Neural crest cell (in vitro differentiated cells): ENCODE data around the gene ROBO1. TPM values are rescaled to one million over a fixed set of nuclear protein-coding genes. Genes with fewer than 3 reads are reported as not detected.
"Not testable (repeated sequence)": the region's sequence is repeated elsewhere in the genome, so short reads cannot be mapped to it uniquely, and the experiment has no call there.

Experiments
- DNase-seq: peaks from one replicate; pipeline ENCODE4 v3.0.0; 2021; ENCODE audit warnings: low read depth, mixed read lengths, low spot score
- H3K27ac Mint-ChIP-seq: one replicate; pipeline ENCODE4 v1.8.0; 2021; ENCODE audit warnings: mild to moderate bottlenecking, mixed read lengths; ENCODE audit not compliant: unreplicated experiment
- H3K27me3 Mint-ChIP-seq: 2 replicates; pipeline ENCODE4 v1.8.0; 2021; ENCODE audit warnings: low read depth, mild to moderate bottlenecking, mixed read lengths
- H3K36me3 Mint-ChIP-seq: 2 replicates; pipeline ENCODE4 v1.8.0; 2021; ENCODE audit warnings: low read depth, mild to moderate bottlenecking, mixed read lengths
- H3K4me1 Mint-ChIP-seq: 2 replicates; pipeline ENCODE4 v1.8.0; 2021; ENCODE audit warnings: mixed read lengths
- H3K4me3 Mint-ChIP-seq: one replicate; pipeline ENCODE4 v1.8.0; 2021; ENCODE audit warnings: mild to moderate bottlenecking, mixed read lengths
- H3K9me3 Mint-ChIP-seq: 2 replicates; pipeline ENCODE4 v1.8.0; 2021; ENCODE audit warnings: mixed read lengths
- total RNA-seq: library from RNA; stranded (reverse); gene quantifications from 2 replicates; pipeline ENCODE4 v1.2.1, GENCODE V29; 2021
- TF ChIP-seq, protein P1 (sequence below): fragments of 200-600 bp; sonication (generic); conservative IDR thresholded peaks from 2 replicates; pipeline ENCODE4 v1.5.0; 2021; ENCODE audit warnings: antibody characterized with exemption, mild to moderate bottlenecking

Gene ROBO1
- total RNA-seq, 1 donor from 2014 or later, result 88.7 TPM

DNA sequence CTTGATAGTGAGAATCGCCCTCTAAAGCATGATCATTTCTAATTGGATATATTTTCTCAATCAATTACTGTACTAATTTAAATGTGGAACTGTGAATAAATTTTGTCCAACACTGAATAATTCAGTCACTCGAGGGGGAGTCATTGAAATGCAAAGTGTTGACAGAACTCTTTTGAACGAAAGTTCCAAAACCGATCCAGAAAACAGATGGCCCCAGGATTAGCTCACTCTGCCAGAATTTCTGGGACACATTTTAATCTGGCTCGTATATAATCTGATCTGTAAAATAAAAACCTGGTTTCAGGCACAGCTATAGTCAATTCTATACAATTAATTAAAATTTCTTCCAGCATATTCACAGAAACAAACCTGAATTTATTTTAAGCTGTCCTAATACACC, 580.4 kb downstream of the ROBO1 start:
- no peak overlapping the region for H3K27ac Mint-ChIP-seq
- H3K4me3 Mint-ChIP-seq, result no peak overlapping the region
- TF ChIP-seq, protein P1, sequence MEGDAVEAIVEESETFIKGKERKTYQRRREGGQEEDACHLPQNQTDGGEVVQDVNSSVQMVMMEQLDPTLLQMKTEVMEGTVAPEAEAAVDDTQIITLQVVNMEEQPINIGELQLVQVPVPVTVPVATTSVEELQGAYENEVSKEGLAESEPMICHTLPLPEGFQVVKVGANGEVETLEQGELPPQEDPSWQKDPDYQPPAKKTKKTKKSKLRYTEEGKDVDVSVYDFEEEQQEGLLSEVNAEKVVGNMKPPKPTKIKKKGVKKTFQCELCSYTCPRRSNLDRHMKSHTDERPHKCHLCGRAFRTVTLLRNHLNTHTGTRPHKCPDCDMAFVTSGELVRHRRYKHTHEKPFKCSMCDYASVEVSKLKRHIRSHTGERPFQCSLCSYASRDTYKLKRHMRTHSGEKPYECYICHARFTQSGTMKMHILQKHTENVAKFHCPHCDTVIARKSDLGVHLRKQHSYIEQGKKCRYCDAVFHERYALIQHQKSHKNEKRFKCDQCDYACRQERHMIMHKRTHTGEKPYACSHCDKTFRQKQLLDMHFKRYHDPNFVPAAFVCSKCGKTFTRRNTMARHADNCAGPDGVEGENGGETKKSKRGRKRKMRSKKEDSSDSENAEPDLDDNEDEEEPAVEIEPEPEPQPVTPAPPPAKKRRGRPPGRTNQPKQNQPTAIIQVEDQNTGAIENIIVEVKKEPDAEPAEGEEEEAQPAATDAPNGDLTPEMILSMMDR, result no peak
- no peaks in the 10 kb centered on the region for H3K9me3 Mint-ChIP-seq
- no peak for DNase-seq
- H3K36me3 Mint-ChIP-seq, result no peaks in the 10 kb centered on the region
- no peaks in the 10 kb centered on the region for H3K4me1 Mint-ChIP-seq
- H3K27me3 Mint-ChIP-seq, result no peaks in the 10 kb centered on the region

DNA sequence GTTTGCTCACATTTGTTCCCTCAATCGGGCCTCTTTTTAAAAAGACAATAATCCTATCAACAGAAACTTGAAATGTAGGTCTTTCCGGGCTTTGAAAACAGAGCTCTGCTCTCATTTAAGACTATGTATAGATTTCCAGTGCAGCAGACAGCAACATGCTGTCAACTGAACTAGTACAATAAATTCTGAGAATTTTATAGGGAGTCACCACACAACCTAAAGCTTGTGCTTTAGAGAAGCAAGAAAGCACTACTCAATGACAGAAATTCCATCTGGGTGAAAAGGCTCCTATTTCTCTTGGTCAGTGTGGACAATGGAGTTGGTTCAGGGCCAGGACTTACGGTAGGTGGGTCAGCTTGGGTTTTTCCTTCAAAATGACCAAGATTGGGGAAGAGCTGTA, 583.5 kb downstream of the ROBO1 start:
- Mint-ChIP-seq H3K4me3 (no peak overlapping the region), H3K27me3 (no peaks in the 10 kb centered on the region), H3K4me1 (peaks cover 7% of the 10 kb centered on the region), H3K9me3 (no peaks in the 10 kb centered on the region), H3K27ac (no peak overlapping the region), H3K36me3 (no peaks in the 10 kb centered on the region)
- DNase-seq, result no peak
- TF ChIP-seq, protein P1, result no peak

DNA sequence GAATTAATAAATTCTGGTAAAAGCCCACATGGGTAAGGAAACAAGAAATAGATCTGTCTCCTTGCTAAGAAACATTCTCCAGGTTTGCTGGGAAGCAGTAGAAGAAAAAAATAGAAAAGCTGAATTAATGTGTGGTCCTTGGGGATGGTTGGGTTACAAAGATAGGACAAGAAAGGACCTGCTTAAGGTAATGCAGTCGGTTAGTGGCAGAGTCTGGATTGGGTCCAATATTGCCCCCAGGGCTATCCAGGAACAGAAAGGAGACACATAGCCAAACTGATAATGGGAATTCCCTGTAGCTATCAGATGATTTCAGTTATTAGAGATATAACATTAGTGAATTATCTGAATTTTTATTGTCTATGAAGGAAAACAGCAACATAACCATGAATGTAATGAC, 584.3 kb downstream of the ROBO1 start:
- H3K4me3 Mint-ChIP-seq, result no peak overlapping the region
- no peak for DNase-seq
- H3K27me3 Mint-ChIP-seq, result no peaks in the 10 kb centered on the region
- H3K36me3 Mint-ChIP-seq, result no peaks in the 10 kb centered on the region
- H3K9me3 Mint-ChIP-seq, result no peaks in the 10 kb centered on the region
- no peak overlapping the region for H3K27ac Mint-ChIP-seq
- peaks cover 13% of the 10 kb centered on the region for H3K4me1 Mint-ChIP-seq
- TF ChIP-seq, protein P1, result no peak

DNA sequence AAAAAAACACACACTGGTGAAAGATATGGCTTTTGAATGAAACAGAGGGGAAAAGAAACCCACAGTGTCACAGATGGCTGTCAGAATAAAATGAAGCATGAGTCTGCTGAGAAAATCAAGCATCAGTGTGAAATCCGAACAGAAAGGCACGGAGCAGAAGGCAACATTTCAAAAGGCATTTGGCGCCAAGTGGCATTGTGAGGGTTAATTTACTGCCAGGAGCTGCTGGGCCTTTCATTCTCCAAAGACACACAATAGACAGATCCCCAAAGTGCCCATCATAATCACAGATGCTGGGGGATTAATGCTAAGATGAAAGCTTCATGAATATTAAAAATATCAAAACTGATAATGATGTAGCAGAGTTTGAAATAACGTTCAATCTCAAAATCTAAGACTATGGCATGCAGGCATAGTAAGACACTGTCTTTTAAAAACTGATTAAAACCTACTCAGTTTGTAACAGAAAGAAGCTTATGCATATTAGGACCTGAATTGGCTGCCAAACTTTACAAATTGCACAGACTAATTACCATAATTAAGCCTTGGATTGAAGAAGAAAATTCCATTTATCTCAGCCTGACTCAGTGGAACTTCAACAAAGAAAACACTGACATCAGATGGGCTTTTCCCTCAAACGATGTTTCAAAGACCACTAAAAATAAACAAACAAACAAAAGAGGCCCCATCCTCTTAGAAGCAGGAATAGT, 589.2 kb downstream of the ROBO1 start:
- peaks cover 23% of the 10 kb centered on the region for H3K4me1 Mint-ChIP-seq
- peak overlapping the region; percentile 45 for H3K27ac Mint-ChIP-seq
- no peaks in the 10 kb centered on the region for H3K36me3 Mint-ChIP-seq
- no peak overlapping the region for H3K4me3 Mint-ChIP-seq
- H3K9me3 Mint-ChIP-seq, result peaks cover 6% of the 10 kb centered on the region
- no peak for DNase-seq
- TF ChIP-seq, protein P1, result no peak
- H3K27me3 Mint-ChIP-seq, result no peaks in the 10 kb centered on the region

DNA sequence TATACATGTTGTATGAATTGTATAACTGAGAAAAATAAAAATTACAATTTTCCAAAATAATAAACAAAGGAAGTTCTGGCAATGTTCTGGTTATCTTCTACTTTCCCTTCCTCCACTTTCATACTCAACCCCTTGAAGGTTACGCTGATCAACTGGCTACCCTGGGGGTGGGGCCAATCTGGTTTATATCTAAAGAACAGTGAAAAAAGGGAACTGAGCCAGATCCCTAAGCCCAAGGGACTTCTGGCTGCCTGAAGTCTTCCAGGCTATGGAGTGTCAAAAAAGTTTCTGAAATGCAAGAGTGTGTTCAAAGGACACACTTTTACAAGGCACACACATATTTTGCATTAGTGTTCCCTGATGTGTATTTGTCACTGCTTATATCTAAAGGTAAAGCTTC, 591.9 kb downstream of the ROBO1 start:
- Mint-ChIP-seq H3K4me1 (peaks cover 23% of the 10 kb centered on the region), H3K27me3 (no peaks in the 10 kb centered on the region), H3K36me3 (no peaks in the 10 kb centered on the region), H3K4me3 (no peak overlapping the region), H3K9me3 (peaks cover 6% of the 10 kb centered on the region), H3K27ac (no peak overlapping the region)
- no peak for DNase-seq
- TF ChIP-seq, protein P1, result no peak

DNA sequence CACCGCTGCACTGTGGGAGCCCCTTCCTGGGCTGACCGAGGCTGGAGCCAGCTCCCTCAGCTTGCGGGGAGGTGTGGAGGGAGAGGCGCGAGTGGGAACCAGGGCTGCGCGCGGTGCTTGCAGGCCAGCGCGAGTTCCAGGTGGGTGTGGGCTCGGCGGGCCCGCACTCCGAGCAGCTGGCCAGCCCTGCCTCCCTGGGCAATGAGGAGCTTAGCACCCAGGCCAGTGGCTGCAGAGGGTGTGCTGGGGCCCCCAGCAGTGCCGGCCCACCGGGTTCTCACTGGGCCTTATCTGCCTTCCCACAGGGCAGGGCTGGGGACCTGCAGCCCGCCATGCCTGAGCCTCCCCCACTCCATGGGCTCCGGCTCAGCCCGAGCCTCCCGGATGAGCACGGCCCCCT, 594.5 kb downstream of the ROBO1 start:
- H3K4me1 Mint-ChIP-seq, result peaks cover 22% of the 10 kb centered on the region
- H3K27ac Mint-ChIP-seq, DNase-seq, H3K36me3 Mint-ChIP-seq, H3K9me3 Mint-ChIP-seq, H3K4me3 Mint-ChIP-seq, H3K27me3 Mint-ChIP-seq: not testable (repeated sequence)
